ENCODE results near the gene RIPK1. TPM values are rescaled to one million over a fixed set of nuclear protein-coding genes. Genes with fewer than 3 reads are reported as not detected.

RIPK1 gene
- total and polyA plus RNA-seq, 2 of the 8 experiments (the other 6 are each of a cell fraction or from before 2014, with no cell fraction given): 5.9 to 22.9 TPM

DNA sequence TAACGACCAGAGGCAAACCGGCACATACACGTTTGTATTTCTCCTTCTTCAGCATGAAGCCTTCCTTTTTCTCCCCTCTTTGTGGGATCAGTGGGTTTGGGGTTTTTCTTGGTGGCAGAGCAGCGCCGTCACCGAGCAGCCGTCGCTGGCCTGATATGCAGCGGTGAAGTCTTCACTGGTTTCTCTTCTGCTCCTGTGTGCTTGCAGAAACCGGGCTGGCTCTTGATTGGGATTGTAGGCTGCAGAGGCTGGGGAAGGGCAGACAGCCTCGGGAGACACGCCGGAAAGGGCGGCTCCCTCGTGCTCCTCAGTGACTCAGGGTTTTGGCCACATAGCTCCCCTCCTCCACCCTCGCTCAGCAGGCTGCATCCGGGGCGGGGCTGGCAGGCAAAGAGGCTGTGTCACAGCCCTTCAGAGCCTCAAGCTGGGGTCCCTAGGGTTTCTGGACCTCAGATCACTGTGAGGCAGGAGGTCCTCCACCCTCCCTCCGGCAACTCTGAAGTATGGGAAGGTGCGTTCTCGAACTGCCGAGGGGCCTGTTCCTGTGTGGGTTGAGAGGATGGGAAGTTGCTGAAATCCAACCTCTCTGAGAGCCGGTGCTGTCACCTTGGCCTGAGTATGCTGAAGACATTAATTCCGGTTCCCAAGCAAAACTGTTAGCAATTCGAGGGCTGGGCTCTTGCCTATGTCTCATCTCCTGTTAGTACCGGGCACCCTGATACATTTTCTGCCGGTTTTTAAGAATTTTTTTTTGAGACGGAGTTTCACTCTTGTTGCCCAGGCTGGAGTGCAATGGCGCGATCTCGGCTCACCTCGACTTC, 44.4 kb upstream of the RIPK1 start (continued):
- TF ChIP-seq, protein P1, sequence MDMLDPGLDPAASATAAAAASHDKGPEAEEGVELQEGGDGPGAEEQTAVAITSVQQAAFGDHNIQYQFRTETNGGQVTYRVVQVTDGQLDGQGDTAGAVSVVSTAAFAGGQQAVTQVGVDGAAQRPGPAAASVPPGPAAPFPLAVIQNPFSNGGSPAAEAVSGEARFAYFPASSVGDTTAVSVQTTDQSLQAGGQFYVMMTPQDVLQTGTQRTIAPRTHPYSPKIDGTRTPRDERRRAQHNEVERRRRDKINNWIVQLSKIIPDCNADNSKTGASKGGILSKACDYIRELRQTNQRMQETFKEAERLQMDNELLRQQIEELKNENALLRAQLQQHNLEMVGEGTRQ (IDR thresholded peaks at IDR 0.05; ENCODE audit: low read length): no peak
- TF ChIP-seq TEAD4 (IDR thresholded peaks at IDR 0.05; ENCODE audit: low read depth, low read length) (peak; percentile 62; the same call in 1 of the 2 replicates), CREB1 (IDR thresholded peaks at IDR 0.05) (0 out of 2 replicates have a peak, but pooled peaks have one; percentile 40), PHF8 (conservative IDR thresholded peaks at IDR 0.05; ENCODE audit: low read depth, low read length) (no peak), TCF12 (IDR thresholded peaks at IDR 0.05; ENCODE audit: low read depth, low read length) (no peak), EZH2 (IDR thresholded peaks at IDR 0.05; ENCODE audit: low read depth, low read length, severe bottlenecking) (no peak), TBP (IDR thresholded peaks at IDR 0.05; ENCODE audit: low read depth, low read length) (no peak), POLR2A (IDR thresholded peaks at IDR 0.05; ENCODE audit: control extremely low read depth in 1 of 2, low read depth in 2 of 2, low read length in 2 of 2) (no peak), TAF1 (IDR thresholded peaks at IDR 0.05; ENCODE audit: low read depth, low read length) (0 out of 2 replicates have a peak, but pooled peaks have one; percentile 16), POU5F1 (IDR thresholded peaks at IDR 0.05; ENCODE audit: low read depth, low read length) (no peak), CHD2 (IDR thresholded peaks at IDR 0.05; ENCODE audit: low read length) (peak; percentile 60; the same call in 1 of the 2 replicates), SP2 (IDR thresholded peaks at IDR 0.05; ENCODE audit: low read length) (no peak), GABPA (IDR thresholded peaks at IDR 0.05; ENCODE audit: borderline replicate concordance, insufficient read depth, low read length) (no peak), SAP30 (IDR thresholded peaks at IDR 0.05; ENCODE audit: insufficient read depth, insufficient replicate concordance, low read length) (no peak), SIRT6 (IDR thresholded peaks at IDR 0.05; ENCODE audit: low read length) (no peak), CBX8 (IDR thresholded peaks at IDR 0.05; ENCODE audit: borderline replicate concordance, low read depth, low read length) (no peak), EGR1 (IDR thresholded peaks at IDR 0.05; ENCODE audit: borderline replicate concordance, low read depth, low read length) (no peak), ASH2L (IDR thresholded peaks at IDR 0.05; ENCODE audit: low read length) (no peak), CHD1 (IDR thresholded peaks at IDR 0.05; ENCODE audit: low read depth, low read length) (no peak), RFX5 (IDR thresholded peaks at IDR 0.05; ENCODE audit: borderline replicate concordance, low read depth, low read length) (no peak)
- TF ChIP-seq, protein P2, sequence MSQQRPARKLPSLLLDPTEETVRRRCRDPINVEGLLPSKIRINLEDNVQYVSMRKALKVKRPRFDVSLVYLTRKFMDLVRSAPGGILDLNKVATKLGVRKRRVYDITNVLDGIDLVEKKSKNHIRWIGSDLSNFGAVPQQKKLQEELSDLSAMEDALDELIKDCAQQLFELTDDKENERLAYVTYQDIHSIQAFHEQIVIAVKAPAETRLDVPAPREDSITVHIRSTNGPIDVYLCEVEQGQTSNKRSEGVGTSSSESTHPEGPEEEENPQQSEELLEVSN (IDR thresholded peaks at IDR 0.05): peak; percentile 96
- TF ChIP-seq, protein P3, sequence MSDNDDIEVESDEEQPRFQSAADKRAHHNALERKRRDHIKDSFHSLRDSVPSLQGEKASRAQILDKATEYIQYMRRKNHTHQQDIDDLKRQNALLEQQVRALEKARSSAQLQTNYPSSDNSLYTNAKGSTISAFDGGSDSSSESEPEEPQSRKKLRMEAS (IDR thresholded peaks at IDR 0.05): peak; percentile 97
- TF ChIP-seq, protein P4, sequence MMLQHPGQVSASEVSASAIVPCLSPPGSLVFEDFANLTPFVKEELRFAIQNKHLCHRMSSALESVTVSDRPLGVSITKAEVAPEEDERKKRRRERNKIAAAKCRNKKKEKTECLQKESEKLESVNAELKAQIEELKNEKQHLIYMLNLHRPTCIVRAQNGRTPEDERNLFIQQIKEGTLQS (IDR thresholded peaks at IDR 0.05; ENCODE audit: insufficient read depth, low read depth, low read length): no peak
